Ovary (tissue), 3 donors: Measurements from ENCODE around the gene SH3GLB2.

Source experiments
- POLR2A ChIP-seq: fragments of 450-650 bp; IDR thresholded peaks from one replicate; pipeline ENCODE4 v1.6.1; 2017; ENCODE audit warnings: antibody characterized with exemption, mild to moderate bottlenecking, moderate library complexity
- TF ChIP-seq, protein P1 (sequence below), 3 donors: fragments of 450-650 bp in 2 of 3; fragments of 200-600 bp in 1 of 3; IDR thresholded peaks; one replicate each; pipeline versions ENCODE4 v1.5.1 to v1.8.0; 2016 to 2022; ENCODE audit warnings: antibody characterized with exemption in 3 of 3, mild to moderate bottlenecking in 1 of 3
- donor health status: DM: no; HTN: no; CAD: no.

DNA sequence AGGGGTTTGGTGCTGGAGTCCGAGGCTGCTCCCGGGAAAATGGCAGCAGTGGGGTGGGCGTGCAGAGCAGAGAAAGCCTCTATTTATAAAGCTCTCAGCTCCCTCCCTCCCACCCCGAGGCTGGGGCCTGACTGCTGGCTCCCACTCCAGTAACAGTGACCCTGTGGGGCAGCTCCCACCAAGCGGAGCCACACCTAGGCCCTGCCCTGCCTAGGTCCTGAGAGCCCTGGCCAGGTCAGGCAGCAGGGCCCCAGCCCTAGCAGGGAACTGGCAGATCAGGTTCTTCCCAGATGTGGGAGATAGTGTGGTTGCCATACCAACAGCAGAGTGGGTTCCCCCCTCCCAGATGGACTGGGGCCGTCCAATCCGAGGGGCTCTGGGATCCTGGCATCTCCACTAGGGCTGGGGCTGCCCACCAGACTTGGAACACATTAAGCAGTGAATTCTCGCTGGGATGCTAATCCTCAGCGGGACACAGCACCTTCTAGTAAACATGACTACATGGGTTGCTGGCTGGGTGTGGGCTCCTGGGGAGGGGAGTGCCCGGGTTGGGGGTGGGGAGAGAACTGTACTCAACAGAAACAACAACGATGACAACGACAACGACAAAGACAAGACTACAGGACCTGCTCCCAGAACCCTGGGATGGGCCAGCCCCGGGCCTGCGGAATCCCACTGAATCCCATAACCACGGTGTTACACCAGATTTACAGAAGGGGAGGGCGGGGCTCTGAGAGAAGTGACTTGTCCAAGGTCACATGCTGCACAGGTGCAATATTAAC lies 1.5 kb downstream of the SH3GLB2 start:
- TF ChIP-seq POLR2A, result no peak
- TF ChIP-seq, protein P1, sequence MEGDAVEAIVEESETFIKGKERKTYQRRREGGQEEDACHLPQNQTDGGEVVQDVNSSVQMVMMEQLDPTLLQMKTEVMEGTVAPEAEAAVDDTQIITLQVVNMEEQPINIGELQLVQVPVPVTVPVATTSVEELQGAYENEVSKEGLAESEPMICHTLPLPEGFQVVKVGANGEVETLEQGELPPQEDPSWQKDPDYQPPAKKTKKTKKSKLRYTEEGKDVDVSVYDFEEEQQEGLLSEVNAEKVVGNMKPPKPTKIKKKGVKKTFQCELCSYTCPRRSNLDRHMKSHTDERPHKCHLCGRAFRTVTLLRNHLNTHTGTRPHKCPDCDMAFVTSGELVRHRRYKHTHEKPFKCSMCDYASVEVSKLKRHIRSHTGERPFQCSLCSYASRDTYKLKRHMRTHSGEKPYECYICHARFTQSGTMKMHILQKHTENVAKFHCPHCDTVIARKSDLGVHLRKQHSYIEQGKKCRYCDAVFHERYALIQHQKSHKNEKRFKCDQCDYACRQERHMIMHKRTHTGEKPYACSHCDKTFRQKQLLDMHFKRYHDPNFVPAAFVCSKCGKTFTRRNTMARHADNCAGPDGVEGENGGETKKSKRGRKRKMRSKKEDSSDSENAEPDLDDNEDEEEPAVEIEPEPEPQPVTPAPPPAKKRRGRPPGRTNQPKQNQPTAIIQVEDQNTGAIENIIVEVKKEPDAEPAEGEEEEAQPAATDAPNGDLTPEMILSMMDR (IDR thresholded peaks at IDR 0.05), result no peak
